MM.1S (cell line): ENCODE results near the gene PYCR2.

Experiments used
- DNase-seq: peaks from one replicate; pipeline ENCODE4 v3.0.0-alpha.2; 2015
- H2AFZ ChIP-seq: fragments of 300-600 bp; sonication (generic); 2 replicates; pipeline ENCODE4 v1.6.0; 2016; ENCODE audit warnings: antibody characterized with exemption, low read length
- H3F3A ChIP-seq: fragments of 300-600 bp; sonication (generic); 2 replicates; pipeline ENCODE4 v1.6.1; 2016; ENCODE audit warnings: mild to moderate bottlenecking, antibody characterized with exemption, low read length, moderate library complexity, mixed read lengths; ENCODE audit not compliant: insufficient read depth
- H3K27ac ChIP-seq: fragments of 300-600 bp; sonication (generic); 2 replicates; pipeline ENCODE4 v1.5.1; 2016; ENCODE audit warnings: mild to moderate bottlenecking, low read length
- H3K27me3 ChIP-seq: fragments of 300-600 bp; sonication (generic); replicated peaks from 2 replicates; pipeline ENCODE4 v1.6.0; 2016; ENCODE audit warnings: low read length; ENCODE audit not compliant: insufficient read depth
- H3K36me3 ChIP-seq: fragments of 300-600 bp; sonication (generic); replicated peaks from 2 replicates; pipeline ENCODE4 v1.6.1; 2016; ENCODE audit warnings: mild to moderate bottlenecking, low read length, mixed read lengths; ENCODE audit not compliant: insufficient read depth
- H3K4me1 ChIP-seq: fragments of 300-600 bp; sonication (generic); 2 replicates; pipeline ENCODE4 v1.6.1; 2016; ENCODE audit warnings: low read length, mixed read lengths
- H3K4me2 ChIP-seq: fragments of 300-600 bp; sonication (generic); 2 replicates; pipeline ENCODE4 v1.6.0; 2016; ENCODE audit warnings: low read depth, low read length
- H3K4me3 ChIP-seq: fragments of 300-600 bp; sonication (generic); 2 replicates; pipeline ENCODE4 v1.5.1; 2016; ENCODE audit warnings: low read length, mixed read lengths
- H3K79me2 ChIP-seq: fragments of 300-600 bp; sonication (generic); 2 replicates; pipeline ENCODE4 v1.6.1; 2016; ENCODE audit warnings: mixed run types, low read length, mixed read lengths
- H3K9ac ChIP-seq: fragments of 300-600 bp; sonication (generic); 2 replicates; pipeline ENCODE4 v1.6.1; 2016; ENCODE audit warnings: low read length, mixed read lengths
- H3K9me2 ChIP-seq: fragments of 300-600 bp; sonication (generic); replicated peaks from 2 replicates; pipeline ENCODE4 v1.6.1; 2016; ENCODE audit warnings: mild to moderate bottlenecking, low read length, mixed read lengths; ENCODE audit not compliant: insufficient read depth
- H3K9me3 ChIP-seq: fragments of 300-600 bp; sonication (generic); replicated peaks from 2 replicates; pipeline ENCODE4 v1.6.1; 2016; ENCODE audit warnings: mild to moderate bottlenecking, low read length, mixed read lengths; ENCODE audit not compliant: insufficient read depth
- H4K20me1 ChIP-seq: fragments of 300-600 bp; sonication (generic); 2 replicates; pipeline ENCODE4 v1.6.1; 2016; ENCODE audit warnings: mild to moderate bottlenecking, low read length, moderate library complexity, mixed read lengths; ENCODE audit not compliant: insufficient read depth
- EZH2 ChIP-seq: fragments of 300-600 bp; sonication (generic); optimal IDR thresholded peaks from 2 replicates; pipeline ENCODE3; 2017; ENCODE audit warnings: low read depth, mild to moderate bottlenecking, antibody characterized with exemption, low read length, mixed read lengths
- EZH2phosphoT487 ChIP-seq: fragments of 300-600 bp; sonication (generic); IDR thresholded peaks from 2 replicates; pipeline ENCODE4 v1.6.1; 2018; ENCODE audit warnings: antibody characterized with exemption, low read length
- TF ChIP-seq, protein P1 (sequence below): fragments of 300-600 bp; sonication (generic); IDR thresholded peaks from 2 replicates; pipeline ENCODE4 v1.5.1; 2016; ENCODE audit warnings: antibody characterized with exemption, low read length, mixed read lengths

PYCR2 gene

DNA sequence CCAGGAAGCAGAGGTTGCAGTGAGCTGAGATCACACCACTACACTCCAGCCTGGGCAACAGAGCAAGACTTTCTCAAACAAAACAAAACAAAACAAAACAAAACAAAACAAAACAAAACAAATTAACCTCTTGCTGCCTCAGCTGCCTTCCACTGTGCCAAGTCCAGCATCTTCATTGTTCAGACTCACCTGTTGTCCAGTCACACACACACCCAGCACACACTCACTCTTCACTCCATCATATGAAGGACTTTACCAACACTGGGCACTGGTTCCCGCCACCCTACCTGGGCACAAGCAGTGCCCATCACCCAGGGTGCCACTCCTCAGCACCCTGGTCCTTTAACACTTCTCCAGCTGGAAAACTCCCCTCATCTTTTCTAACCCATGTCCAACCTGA lies 14.6 kb downstream of the PYCR2 start:
- H2AFZ ChIP-seq = no peak overlapping the region
- no peaks in the 10 kb centered on the region for H3K9me2 ChIP-seq
- no peaks in the 10 kb centered on the region for H3F3A ChIP-seq
- H3K79me2 ChIP-seq = no peaks in the 10 kb centered on the region
- peaks cover 5% of the 10 kb centered on the region; the same call in 1 of the 2 replicates for H3K4me1 ChIP-seq
- no peak overlapping the region for H3K4me2 ChIP-seq
- TF ChIP-seq EZH2 = no peak
- no peak for TF ChIP-seq EZH2phosphoT487
- TF ChIP-seq, protein P1, sequence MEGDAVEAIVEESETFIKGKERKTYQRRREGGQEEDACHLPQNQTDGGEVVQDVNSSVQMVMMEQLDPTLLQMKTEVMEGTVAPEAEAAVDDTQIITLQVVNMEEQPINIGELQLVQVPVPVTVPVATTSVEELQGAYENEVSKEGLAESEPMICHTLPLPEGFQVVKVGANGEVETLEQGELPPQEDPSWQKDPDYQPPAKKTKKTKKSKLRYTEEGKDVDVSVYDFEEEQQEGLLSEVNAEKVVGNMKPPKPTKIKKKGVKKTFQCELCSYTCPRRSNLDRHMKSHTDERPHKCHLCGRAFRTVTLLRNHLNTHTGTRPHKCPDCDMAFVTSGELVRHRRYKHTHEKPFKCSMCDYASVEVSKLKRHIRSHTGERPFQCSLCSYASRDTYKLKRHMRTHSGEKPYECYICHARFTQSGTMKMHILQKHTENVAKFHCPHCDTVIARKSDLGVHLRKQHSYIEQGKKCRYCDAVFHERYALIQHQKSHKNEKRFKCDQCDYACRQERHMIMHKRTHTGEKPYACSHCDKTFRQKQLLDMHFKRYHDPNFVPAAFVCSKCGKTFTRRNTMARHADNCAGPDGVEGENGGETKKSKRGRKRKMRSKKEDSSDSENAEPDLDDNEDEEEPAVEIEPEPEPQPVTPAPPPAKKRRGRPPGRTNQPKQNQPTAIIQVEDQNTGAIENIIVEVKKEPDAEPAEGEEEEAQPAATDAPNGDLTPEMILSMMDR = no peak
- H4K20me1 ChIP-seq = no peaks in the 10 kb centered on the region
- H3K36me3 ChIP-seq = no peaks in the 10 kb centered on the region
- H3K4me3 ChIP-seq = no peak overlapping the region
- no peaks in the 10 kb centered on the region for H3K9me3 ChIP-seq
- H3K27ac ChIP-seq = no peak overlapping the region
- no peak overlapping the region for H3K9ac ChIP-seq
- DNase-seq = no peak
- H3K27me3 ChIP-seq = no peaks in the 10 kb centered on the region

- no peak overlapping the region for H3K27ac ChIP-seq
- DNase-seq = no peak
- H3K9me2 ChIP-seq = no peaks in the 10 kb centered on the region
- no peak overlapping the region for H3K4me3 ChIP-seq
- no peaks in the 10 kb centered on the region for H3K79me2 ChIP-seq
- H3F3A ChIP-seq = no peaks in the 10 kb centered on the region
- H3K9ac ChIP-seq = no peak overlapping the region
- no peaks in the 10 kb centered on the region for H4K20me1 ChIP-seq
- no peak overlapping the region for H2AFZ ChIP-seq
- no peaks in the 10 kb centered on the region for H3K9me3 ChIP-seq
- H3K4me1 ChIP-seq = peaks cover 5% of the 10 kb centered on the region; the same call in 1 of the 2 replicates
- H3K27me3 ChIP-seq = no peaks in the 10 kb centered on the region
- no peak overlapping the region for H3K4me2 ChIP-seq
- TF ChIP-seq, protein P1 = no peak
- TF ChIP-seq EZH2phosphoT487 = no peak
- TF ChIP-seq EZH2 = no peak
- H3K36me3 ChIP-seq = no peaks in the 10 kb centered on the region
These were observed 15.3 kb downstream of the PYCR2 start for GRCh38 chr1:225908773-225909172.

DNA sequence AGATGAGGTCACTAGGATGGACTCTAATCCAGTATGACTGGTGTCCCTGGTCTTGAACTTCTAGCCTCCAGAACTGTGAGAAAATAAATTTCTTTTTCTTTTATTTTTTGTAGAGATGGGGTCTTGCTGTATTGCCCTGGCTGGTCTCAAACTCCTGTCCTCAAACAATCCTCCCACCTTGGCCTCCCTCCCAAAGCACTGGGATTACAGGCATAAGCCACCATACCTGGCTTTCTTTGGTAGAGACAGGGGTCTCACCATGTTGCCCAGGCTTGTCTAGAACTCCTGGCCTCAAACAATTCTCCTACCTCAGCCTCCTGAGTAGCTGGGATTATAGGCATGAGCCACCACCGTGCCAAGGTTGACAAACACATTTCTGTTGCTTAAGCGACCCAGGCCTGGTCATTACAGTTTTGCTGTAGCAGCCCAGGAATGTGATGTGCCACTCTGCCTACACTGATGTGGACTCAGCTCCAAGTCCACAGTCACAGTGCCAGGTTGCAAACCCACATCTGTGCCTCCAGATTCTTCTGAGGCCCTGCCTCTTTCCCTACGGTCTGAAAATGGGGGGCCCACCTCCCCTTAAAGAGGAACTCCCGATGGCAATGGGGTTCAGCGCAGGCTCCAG lies 15.9 kb downstream of the PYCR2 start:
- H3K4me2 ChIP-seq = no peak overlapping the region
- H3F3A ChIP-seq = no peaks in the 10 kb centered on the region
- no peaks in the 10 kb centered on the region for H3K9me3 ChIP-seq
- no peaks in the 10 kb centered on the region for H3K79me2 ChIP-seq
- no peaks in the 10 kb centered on the region for H3K36me3 ChIP-seq
- no peak overlapping the region for H3K4me3 ChIP-seq
- TF ChIP-seq EZH2 = no peak
- TF ChIP-seq, protein P1 = no peak
- TF ChIP-seq EZH2phosphoT487 = no peak
- H4K20me1 ChIP-seq = no peaks in the 10 kb centered on the region
- H3K27ac ChIP-seq = no peak overlapping the region
- H3K27me3 ChIP-seq = no peaks in the 10 kb centered on the region
- peaks cover 5% of the 10 kb centered on the region; the same call in 1 of the 2 replicates for H3K4me1 ChIP-seq
- no peak overlapping the region for H2AFZ ChIP-seq
- H3K9ac ChIP-seq = no peak overlapping the region
- no peaks in the 10 kb centered on the region for H3K9me2 ChIP-seq
- no peak for DNase-seq
